ENCODE data around the gene PTPRE.

Gene PTPRE

GRCh38 chr10:128116187-128116586 is 209.3 kb downstream of the PTPRE start:
- Histone ChIP-seq H3K27me3 (peaks cover 0 to 16% of the 10 kb centered on the region in 2 donors), H3K4me1 (no peaks in the 10 kb centered on the region), H3K4me3 (no peak overlapping the region), H3K27ac (no peak overlapping the region), H3K9me3 (no peaks in the 10 kb centered on the region), H3K36me3 (no peaks in the 10 kb centered on the region)
- intact Hi-C loops (cut with DNase I; ENCODE audit: low total_unique reads) = no loop called here
- no peak for DNase-seq
- no peak for TF ChIP-seq CTCF (IDR thresholded peaks at IDR 0.05)

- Histone ChIP-seq H3K27me3 (peaks cover 0 to 21% of the 10 kb centered on the region in 2 donors), H3K4me1 (no peaks in the 10 kb centered on the region), H3K4me3 (no peak overlapping the region), H3K9me3 (no peaks in the 10 kb centered on the region), H3K27ac (no peak overlapping the region), H3K36me3 (no peaks in the 10 kb centered on the region)
- TF ChIP-seq CTCF (IDR thresholded peaks at IDR 0.05) = no peak
- intact Hi-C loops (cut with DNase I; ENCODE audit: low total_unique reads) = no loop called here
- DNase-seq = no peak
Observed at GRCh38 chr10:128116851-128117615, 210.1 kb downstream of the PTPRE start.

GRCh38 chr10:128121750-128122412 is 215.0 kb downstream of the PTPRE start:
- Histone ChIP-seq H3K36me3 (no peaks in the 10 kb centered on the region), H3K27ac (no peak overlapping the region), H3K4me1 (peaks cover 5 to 23% (median 17%) of the 10 kb centered on the region in 4 donors), H3K9me3 (no peaks in the 10 kb centered on the region), H3K27me3 (peaks cover 0 to 50% of the 10 kb centered on the region in 2 donors), H3K4me3 (no peak overlapping the region)
- TF ChIP-seq CTCF (IDR thresholded peaks at IDR 0.05) = no peak
- no peak for DNase-seq
- intact Hi-C loops (cut with DNase I; ENCODE audit: low total_unique reads) = no loop called here

- DNase-seq = no peak
- TF ChIP-seq CTCF (IDR thresholded peaks at IDR 0.05) = no peak
- Histone ChIP-seq H3K4me1 (peaks cover 5 to 25% (median 17%) of the 10 kb centered on the region in 4 donors), H3K4me3 (no peak overlapping the region), H3K27me3 (peaks cover 0 to 50% of the 10 kb centered on the region in 2 donors), H3K27ac (no peak overlapping the region), H3K9me3 (no peaks in the 10 kb centered on the region), H3K36me3 (no peaks in the 10 kb centered on the region)
- intact Hi-C loops (cut with DNase I; ENCODE audit: low total_unique reads) = no loop called here
Observed at GRCh38 chr10:128122931-128123330, 216.0 kb downstream of the PTPRE start.

- H3K27me3 ChIP-seq = peaks cover 0 to 50% of the 10 kb centered on the region in 2 donors
- H3K36me3 ChIP-seq = no peaks in the 10 kb centered on the region
- H3K27ac ChIP-seq = no peak overlapping the region
- peaks cover 5 to 25% (median 17%) of the 10 kb centered on the region in 4 donors for H3K4me1 ChIP-seq
- H3K9me3 ChIP-seq = no peaks in the 10 kb centered on the region
- intact Hi-C loops (cut with DNase I; ENCODE audit: low total_unique reads) = no loop called here
- DNase-seq = no peak
- no peak for TF ChIP-seq CTCF (IDR thresholded peaks at IDR 0.05)
- no peak overlapping the region for H3K4me3 ChIP-seq
Observed at GRCh38 chr10:128123846-128124245, 216.9 kb downstream of the PTPRE start.

Data from tibial artery (tissue), 4 donors.